ENCODE results near the gene BTAF1. TPM values are rescaled to one million over a fixed set of nuclear protein-coding genes. Genes with fewer than 3 reads are reported as not detected.

The BTAF1 gene
- total RNA-seq, 2 experiments from 2014 or later, result 42.6 to 43.6 TPM

DNA sequence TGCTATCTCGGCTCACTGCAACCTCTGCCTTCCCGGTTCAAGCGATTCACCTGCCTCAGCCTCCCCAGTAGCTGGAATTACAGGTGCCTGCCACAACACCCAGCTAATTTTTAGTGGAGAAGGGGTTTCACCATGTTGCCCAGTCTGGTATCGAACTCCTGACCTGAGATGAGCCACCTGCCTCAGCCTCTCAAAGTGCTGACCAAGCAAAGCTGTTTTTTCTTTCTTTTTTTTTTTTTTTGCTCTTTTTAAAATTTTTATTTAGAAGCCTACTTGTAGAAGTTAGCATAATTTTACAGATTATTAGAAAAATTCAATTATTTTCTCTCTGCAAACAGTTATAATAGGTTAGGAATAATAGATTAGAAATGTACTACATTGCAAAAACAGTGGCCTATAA lies 13.1 kb upstream of the BTAF1 start:
- Mint-ChIP-seq H3K27ac (no peak overlapping the region), H3K4me3 (no peak overlapping the region), H3K36me3 (ENCODE audit: low read depth) (no peaks in the 10 kb centered on the region), H3K27me3 (ENCODE audit: low read depth) (peaks cover 17% of the 10 kb centered on the region), H3K9me3 (no peaks in the 10 kb centered on the region), H3K4me1 (ENCODE audit: low read depth) (peaks cover 20% of the 10 kb centered on the region)
- CTCF ChIA-PET, result interaction anchor here (0.6 to 1.5 kb wide), 5 partner anchors 9 to 527 kb away, joined by 3 to 4 read pairs (median 3); no protein-coding TSS in a partner anchor
- intact Hi-C loops (cut with micrococcal nuclease), result no loop called here
- DNase-seq, result no peak

GRCh38 chr10:91919651-91920050 lies 3.9 kb upstream of the BTAF1 start:
- DNase-seq, result no peak
- H3K4me1 Mint-ChIP-seq (ENCODE audit: low read depth), result peaks cover 8% of the 10 kb centered on the region
- H3K27me3 Mint-ChIP-seq (ENCODE audit: low read depth), result peaks cover 17% of the 10 kb centered on the region
- H3K4me3 Mint-ChIP-seq, result no peak overlapping the region
- no peak overlapping the region for H3K27ac Mint-ChIP-seq
- CTCF ChIA-PET, result interaction anchor here (1.2 to 2.1 kb wide), 2 partner anchors 9 to 11 kb away, joined by 4 to 9 read pairs; no protein-coding TSS in a partner anchor
- intact Hi-C loops (cut with micrococcal nuclease), result loop anchor here (5.0 kb wide), 3 partner anchors 373 to 757 kb away; partner anchors contain the start of genes CPEB3, KIF11 and MARCHF5
- H3K9me3 Mint-ChIP-seq, result no peaks in the 10 kb centered on the region
- no peaks in the 10 kb centered on the region for H3K36me3 Mint-ChIP-seq (ENCODE audit: low read depth)

- Mint-ChIP-seq H3K9me3 (no peaks in the 10 kb centered on the region), H3K27ac (peak overlapping the region; percentile 99), H3K4me3 (peak overlapping the region; percentile 86), H3K27me3 (ENCODE audit: low read depth) (no peaks in the 10 kb centered on the region), H3K4me1 (ENCODE audit: low read depth) (peaks cover 43% of the 10 kb centered on the region), H3K36me3 (ENCODE audit: low read depth) (peaks cover 9% of the 10 kb centered on the region)
- CTCF ChIA-PET, result interaction anchor here (0.6 to 3.7 kb wide), 7 partner anchors 8 to 129 kb away, joined by 3 to 15 read pairs (median 3); partner anchors contain the start of genes FGFBP3 and TNKS2
- no peak for DNase-seq
- intact Hi-C loops (cut with micrococcal nuclease), result loop anchor here (5.0 kb wide), 3 partner anchors 368 to 762 kb away; partner anchors contain the start of genes CPEB3, KIF11 and MARCHF5
These were observed 847 bp downstream of the BTAF1 start for GRCh38 chr10:91924212-91925021.

- no peak for DNase-seq
- H3K4me1 Mint-ChIP-seq (ENCODE audit: low read depth), result peaks cover 43% of the 10 kb centered on the region
- peak overlapping the region; percentile 86 for H3K4me3 Mint-ChIP-seq
- H3K27ac Mint-ChIP-seq, result no peak overlapping the region
- CTCF ChIA-PET, result interaction anchor here (1.0 to 3.7 kb wide), 3 partner anchors 12 to 89 kb away, joined by 3 to 15 read pairs (median 3); partner anchors contain the start of gene FGFBP3
- no peaks in the 10 kb centered on the region for H3K27me3 Mint-ChIP-seq (ENCODE audit: low read depth)
- intact Hi-C loops (cut with micrococcal nuclease), result no loop called here
- H3K36me3 Mint-ChIP-seq (ENCODE audit: low read depth), result peaks cover 9% of the 10 kb centered on the region
- no peaks in the 10 kb centered on the region for H3K9me3 Mint-ChIP-seq
These were observed 1.4 kb downstream of the BTAF1 start for GRCh38 chr10:91925022-91925320.

- Mint-ChIP-seq H3K4me3 (no peak overlapping the region), H3K27me3 (ENCODE audit: low read depth) (no peaks in the 10 kb centered on the region), H3K27ac (no peak overlapping the region), H3K4me1 (ENCODE audit: low read depth) (peaks cover 61% of the 10 kb centered on the region), H3K36me3 (ENCODE audit: low read depth) (peaks cover 28% of the 10 kb centered on the region), H3K9me3 (no peaks in the 10 kb centered on the region)
- no peak for DNase-seq
- intact Hi-C loops (cut with micrococcal nuclease), result no loop called here
- CTCF ChIA-PET, result interaction anchor here (0.5 to 0.9 kb wide), 2 partner anchors 10 to 1051 kb away, joined by 3 to 6 read pairs; no protein-coding TSS in a partner anchor
These were observed 7.4 kb downstream of the BTAF1 start for GRCh38 chr10:91930939-91931338.

DNA sequence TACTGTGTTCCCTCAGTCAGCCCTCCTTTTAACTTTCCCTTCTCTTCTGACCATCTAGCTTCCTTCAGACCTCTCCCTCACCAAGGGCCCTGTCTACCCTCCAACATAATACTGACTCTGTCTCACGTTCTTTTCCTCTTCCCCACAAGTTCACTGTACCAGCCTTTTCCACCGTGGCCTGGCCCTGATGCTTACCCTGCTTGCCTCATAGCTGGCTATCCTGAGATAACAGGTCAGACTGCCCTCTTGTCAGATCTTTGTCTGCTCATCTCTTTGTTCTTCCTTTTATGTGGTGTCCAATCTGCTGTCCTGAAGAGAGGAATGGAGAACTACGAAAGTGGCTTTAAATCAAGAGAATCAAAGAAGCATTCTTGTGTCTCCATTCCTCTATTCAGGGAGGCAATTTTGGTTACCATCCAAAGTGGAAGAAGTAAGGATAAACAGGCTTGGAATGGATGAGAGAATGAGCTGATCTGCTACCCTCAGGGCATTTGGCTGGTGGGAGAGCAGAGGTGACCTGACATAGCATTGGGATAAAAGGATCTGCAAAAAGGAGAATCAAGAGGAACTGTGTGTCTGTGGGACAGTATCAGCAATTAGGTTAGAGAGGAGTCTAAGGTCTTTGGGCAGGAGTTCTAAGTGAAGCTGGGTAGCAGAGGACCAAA lies 8.1 kb downstream of the BTAF1 start:
- no peak overlapping the region for H3K27ac Mint-ChIP-seq
- CTCF ChIA-PET, result interaction anchor here (0.5 to 1.5 kb wide), 3 partner anchors 8 to 1052 kb away, joined by 3 to 6 read pairs (median 4); partner anchors contain the start of gene BTAF1
- peaks cover 54% of the 10 kb centered on the region for H3K4me1 Mint-ChIP-seq (ENCODE audit: low read depth)
- no peaks in the 10 kb centered on the region for H3K27me3 Mint-ChIP-seq (ENCODE audit: low read depth)
- no peaks in the 10 kb centered on the region for H3K9me3 Mint-ChIP-seq
- no peak overlapping the region for H3K4me3 Mint-ChIP-seq
- no peak for DNase-seq
- H3K36me3 Mint-ChIP-seq (ENCODE audit: low read depth), result peaks cover 32% of the 10 kb centered on the region
- intact Hi-C loops (cut with micrococcal nuclease), result no loop called here

DNA sequence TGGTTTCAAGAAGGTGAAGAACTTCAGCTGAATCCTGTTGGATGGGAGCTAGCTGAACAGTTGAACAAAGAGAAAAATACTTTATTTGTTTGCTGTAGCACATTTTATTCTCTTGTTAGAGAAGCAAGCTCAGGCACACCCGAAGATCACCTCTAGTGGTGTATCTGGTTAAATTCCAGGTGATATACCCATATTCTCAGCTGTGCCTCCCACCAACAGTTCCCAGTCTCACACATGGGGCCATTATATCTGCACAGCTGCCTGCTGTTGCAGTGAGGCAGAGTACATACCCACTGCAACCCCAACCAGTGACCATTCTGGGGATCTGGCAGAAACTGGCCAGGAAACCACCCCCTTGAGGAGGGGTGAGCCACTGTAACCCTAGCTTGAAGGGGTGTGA lies 9.2 kb downstream of the BTAF1 start:
- H3K36me3 Mint-ChIP-seq (ENCODE audit: low read depth), result peaks cover 32% of the 10 kb centered on the region
- H3K9me3 Mint-ChIP-seq, result no peaks in the 10 kb centered on the region
- no peak overlapping the region for H3K4me3 Mint-ChIP-seq
- CTCF ChIA-PET, result interaction anchor here (1.4 to 1.5 kb wide), 2 partner anchors 9 to 12 kb away, joined by 4 read pairs; partner anchors contain the start of gene BTAF1
- no peak overlapping the region for H3K27ac Mint-ChIP-seq
- intact Hi-C loops (cut with micrococcal nuclease), result no loop called here
- no peaks in the 10 kb centered on the region for H3K27me3 Mint-ChIP-seq (ENCODE audit: low read depth)
- DNase-seq, result no peak
- peaks cover 45% of the 10 kb centered on the region for H3K4me1 Mint-ChIP-seq (ENCODE audit: low read depth)

GRCh38 chr10:91935886-91936285 lies 12.3 kb downstream of the BTAF1 start:
- Mint-ChIP-seq H3K9me3 (no peaks in the 10 kb centered on the region), H3K4me3 (no peak overlapping the region), H3K4me1 (ENCODE audit: low read depth) (peaks cover 38% of the 10 kb centered on the region), H3K36me3 (ENCODE audit: low read depth) (peaks cover 38% of the 10 kb centered on the region), H3K27ac (no peak overlapping the region), H3K27me3 (ENCODE audit: low read depth) (no peaks in the 10 kb centered on the region)
- intact Hi-C loops (cut with micrococcal nuclease), result no loop called here
- no peak for DNase-seq
- CTCF ChIA-PET, result interaction anchor here (0.6 to 0.7 kb wide), 3 partner anchors 23 to 437 kb away, joined by 3 read pairs; no protein-coding TSS in a partner anchor

DNA sequence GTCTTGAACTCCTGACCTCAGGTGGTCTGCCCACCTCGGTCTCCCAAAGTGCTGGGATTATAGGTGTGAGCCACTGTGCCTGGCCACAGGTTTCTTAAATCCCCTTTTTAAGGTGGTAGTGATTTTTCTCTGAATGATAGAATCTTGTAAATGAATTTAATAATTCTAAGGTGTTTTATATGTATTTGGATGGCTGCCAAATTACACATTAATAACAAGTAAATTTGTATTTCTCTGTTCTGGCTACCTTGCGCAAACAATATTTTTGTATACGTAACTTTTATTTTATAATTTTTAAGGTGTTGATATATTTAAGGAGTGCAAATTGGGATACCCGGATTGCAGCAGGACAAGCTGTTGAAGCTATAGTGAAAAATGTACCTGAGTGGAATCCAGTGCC lies 16.1 kb downstream of the BTAF1 start:
- Mint-ChIP-seq H3K27ac (no peak overlapping the region), H3K36me3 (ENCODE audit: low read depth) (peaks cover 32% of the 10 kb centered on the region), H3K4me1 (ENCODE audit: low read depth) (peaks cover 18% of the 10 kb centered on the region), H3K4me3 (no peak overlapping the region), H3K9me3 (no peaks in the 10 kb centered on the region), H3K27me3 (ENCODE audit: low read depth) (no peaks in the 10 kb centered on the region)
- DNase-seq, result no peak
- intact Hi-C loops (cut with micrococcal nuclease), result no loop called here
- CTCF ChIA-PET, result no interaction called here

GRCh38 chr10:91941426-91941825 lies 17.9 kb downstream of the BTAF1 start:
- H3K4me1 Mint-ChIP-seq (ENCODE audit: low read depth), result peaks cover 26% of the 10 kb centered on the region

DNA sequence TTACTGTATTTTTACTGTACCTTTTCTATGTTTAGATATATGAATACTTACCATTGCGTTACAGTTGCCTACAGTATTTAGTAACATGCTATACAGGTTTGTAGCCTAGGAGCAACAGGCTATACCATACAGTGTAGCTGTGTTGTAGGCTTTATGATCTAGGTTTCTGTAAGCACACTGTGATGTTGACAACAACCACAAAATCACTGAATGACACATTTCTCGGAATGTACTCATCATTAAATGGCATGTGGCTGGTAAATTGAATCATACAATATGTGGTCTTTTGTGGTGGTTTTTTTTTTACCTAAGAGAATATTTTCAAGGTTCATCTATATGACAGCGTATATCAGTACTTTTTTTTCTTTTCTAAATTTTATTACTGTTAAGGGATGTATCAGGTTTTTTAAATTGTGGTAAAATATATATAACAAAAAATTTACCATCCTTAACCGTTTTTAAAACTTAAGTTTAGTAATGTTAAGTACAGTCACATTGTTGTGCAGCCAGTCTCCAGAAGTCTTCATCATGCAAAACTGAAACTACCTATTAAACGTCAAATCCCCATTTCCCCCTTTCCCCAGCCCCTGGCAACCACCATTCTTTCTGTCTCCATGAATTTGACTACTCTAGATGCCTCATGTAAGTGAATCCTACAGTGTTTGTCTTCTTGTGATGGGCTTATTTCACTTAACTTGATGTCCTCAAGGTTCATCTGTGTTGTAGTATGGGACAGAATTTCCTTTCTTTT lies 21.5 kb downstream of the BTAF1 start:
- H3K27me3 Mint-ChIP-seq (ENCODE audit: low read depth), result no peaks in the 10 kb centered on the region
- peaks cover 18% of the 10 kb centered on the region for H3K4me1 Mint-ChIP-seq (ENCODE audit: low read depth)
- H3K4me3 Mint-ChIP-seq, result no peak overlapping the region
- no peaks in the 10 kb centered on the region for H3K9me3 Mint-ChIP-seq
- intact Hi-C loops (cut with micrococcal nuclease), result loop anchor here (1.0 to 5.0 kb wide), 8 partner anchors 18 to 346 kb away; partner anchors contain the start of genes BTAF1, CPEB3, FGFBP3 and MARCHF5
- CTCF ChIA-PET, result interaction anchor here (1.2 kb wide), 1 partner anchor 12 kb away, joined by 4 read pairs; no protein-coding TSS in a partner anchor
- DNase-seq, result peak; percentile 34
- H3K36me3 Mint-ChIP-seq (ENCODE audit: low read depth), result peaks cover 25% of the 10 kb centered on the region
- H3K27ac Mint-ChIP-seq, result no peak overlapping the region

More at GRCh38 chr10:91941426-91941825, 17.9 kb downstream of the BTAF1 start:
- DNase-seq, result no peak
- Mint-ChIP-seq H3K36me3 (ENCODE audit: low read depth) (peaks cover 28% of the 10 kb centered on the region), H3K27me3 (ENCODE audit: low read depth) (no peaks in the 10 kb centered on the region), H3K9me3 (no peaks in the 10 kb centered on the region), H3K4me3 (no peak overlapping the region), H3K27ac (no peak overlapping the region)
- CTCF ChIA-PET, result interaction anchor here (0.9 kb wide), 2 partner anchors 10 to 491 kb away, joined by 3 read pairs; no protein-coding TSS in a partner anchor
- intact Hi-C loops (cut with micrococcal nuclease), result no loop called here
